A673 (cell line): ENCODE data around the gene TAF1L.
A peak's percentile ranks its signal among the peaks of the same experiment; 100 is the strongest.

ENCODE experiments used
- EZH2 ChIP-seq: fragments of 200-600 bp; sonication (generic); IDR thresholded peaks from 2 replicates; pipeline ENCODE4 v1.6.1; 2017; ENCODE audit warnings: borderline replicate concordance, low read depth, mild to moderate bottlenecking, mixed read lengths, antibody characterized with exemption, low read length; ENCODE audit not compliant: poor library complexity, severe bottlenecking
- TF ChIP-seq, protein P1 (sequence below): fragments of 300-800, 200-600 bp; sonication (generic); conservative IDR thresholded peaks from 2 replicates; pipeline ENCODE4 v1.5.1; 2017; ENCODE audit warnings: low read depth, mild to moderate bottlenecking, antibody characterized with exemption, low read length, moderate library complexity, mixed read lengths

DNA sequence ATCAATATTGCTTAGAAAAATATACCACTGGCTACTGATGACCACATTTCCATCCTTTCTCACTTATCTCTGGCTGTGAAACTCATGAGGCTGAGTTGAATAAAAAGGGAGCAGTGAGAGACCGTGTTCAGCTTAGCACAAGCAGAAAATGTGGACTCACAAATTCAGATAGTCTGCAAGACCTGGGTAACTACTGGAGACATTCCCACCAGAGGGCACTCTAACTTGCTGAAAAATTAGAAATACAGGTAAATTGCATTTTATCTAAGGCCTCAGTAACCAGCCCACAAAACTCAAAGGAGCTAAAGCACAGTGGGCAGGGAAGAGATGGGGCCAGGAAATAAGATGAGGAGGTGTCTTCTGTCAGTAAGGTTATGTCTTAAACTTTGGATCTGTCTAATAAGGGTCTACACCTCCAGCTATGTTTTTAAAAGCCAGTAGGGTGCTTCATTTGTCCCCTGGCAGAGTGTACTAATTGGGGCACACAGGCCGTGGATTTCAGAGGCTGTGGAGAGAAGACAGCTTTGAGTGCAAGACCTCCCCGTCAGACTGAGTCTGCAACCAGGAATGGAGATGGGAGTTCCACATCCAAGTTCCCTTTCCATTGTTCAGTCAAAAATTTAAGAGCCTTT lies 53.8 kb downstream of the TAF1L start:
- TF ChIP-seq, protein P1, sequence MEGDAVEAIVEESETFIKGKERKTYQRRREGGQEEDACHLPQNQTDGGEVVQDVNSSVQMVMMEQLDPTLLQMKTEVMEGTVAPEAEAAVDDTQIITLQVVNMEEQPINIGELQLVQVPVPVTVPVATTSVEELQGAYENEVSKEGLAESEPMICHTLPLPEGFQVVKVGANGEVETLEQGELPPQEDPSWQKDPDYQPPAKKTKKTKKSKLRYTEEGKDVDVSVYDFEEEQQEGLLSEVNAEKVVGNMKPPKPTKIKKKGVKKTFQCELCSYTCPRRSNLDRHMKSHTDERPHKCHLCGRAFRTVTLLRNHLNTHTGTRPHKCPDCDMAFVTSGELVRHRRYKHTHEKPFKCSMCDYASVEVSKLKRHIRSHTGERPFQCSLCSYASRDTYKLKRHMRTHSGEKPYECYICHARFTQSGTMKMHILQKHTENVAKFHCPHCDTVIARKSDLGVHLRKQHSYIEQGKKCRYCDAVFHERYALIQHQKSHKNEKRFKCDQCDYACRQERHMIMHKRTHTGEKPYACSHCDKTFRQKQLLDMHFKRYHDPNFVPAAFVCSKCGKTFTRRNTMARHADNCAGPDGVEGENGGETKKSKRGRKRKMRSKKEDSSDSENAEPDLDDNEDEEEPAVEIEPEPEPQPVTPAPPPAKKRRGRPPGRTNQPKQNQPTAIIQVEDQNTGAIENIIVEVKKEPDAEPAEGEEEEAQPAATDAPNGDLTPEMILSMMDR = peak; percentile 69
- no peak for TF ChIP-seq EZH2
